Measurements from ENCODE around the gene FAM177B.

The FAM177B gene

GRCh38 chr1:222786121-222786520 is 49.1 kb downstream of the FAM177B start:
- no peak for DNase-seq (ENCODE audit: low read depth in 2 of 2)

GRCh38 chr1:222787729-222788128 is 50.7 kb downstream of the FAM177B start:
- no peak for DNase-seq (ENCODE audit: low read depth in 2 of 2)

- no peak for DNase-seq (ENCODE audit: low read depth in 2 of 2)
Measured at GRCh38 chr1:222788402-222789156, 51.6 kb downstream of the FAM177B start.

DNA sequence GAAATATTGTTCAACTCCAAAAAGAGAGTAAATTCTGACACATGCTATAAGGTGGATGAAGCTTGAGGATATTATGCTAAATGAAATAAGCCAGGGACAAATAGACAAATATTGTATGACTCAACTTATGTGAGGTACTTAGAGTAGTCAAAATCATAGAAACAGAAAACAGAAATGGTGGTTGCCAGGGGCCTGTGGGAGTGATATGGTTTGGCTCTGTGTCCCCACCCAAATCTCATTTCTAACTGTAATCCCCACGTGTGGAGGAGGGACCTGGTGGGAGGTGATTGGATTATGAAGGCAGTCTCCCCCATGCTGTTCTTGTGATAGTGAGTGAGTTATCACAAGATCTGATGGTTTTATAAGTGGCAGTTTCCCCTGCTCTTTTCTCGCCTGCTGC is 53.1 kb downstream of the FAM177B start:
- DNase-seq (ENCODE audit: low read depth in 2 of 2): no peak

GRCh38 chr1:222790520-222790919 is 53.5 kb downstream of the FAM177B start:
- no peak for DNase-seq (ENCODE audit: low read depth in 2 of 2)

GRCh38 chr1:222791006-222791710 is 54.2 kb downstream of the FAM177B start:
- DNase-seq (ENCODE audit: low read depth in 2 of 2): no peak

- no peak for DNase-seq (ENCODE audit: low read depth in 2 of 2)
Measured at GRCh38 chr1:222792744-222793143, 55.7 kb downstream of the FAM177B start.

GRCh38 chr1:222794656-222795474 is 57.9 kb downstream of the FAM177B start:
- DNase-seq (ENCODE audit: low read depth in 2 of 2): no peak

- DNase-seq (ENCODE audit: low read depth in 2 of 2): no peak
Measured at GRCh38 chr1:222798116-222798515, 61.1 kb downstream of the FAM177B start.

GRCh38 chr1:222798975-222799374 is 62.0 kb downstream of the FAM177B start:
- no peak for DNase-seq (ENCODE audit: low read depth in 2 of 2)
